DMS 273 (cell line): ENCODE data around the gene MAP3K15.
"Not testable (repeated sequence)": the region's sequence is repeated elsewhere in the genome, so short reads cannot be mapped to it uniquely, and the experiment has no call there.

Source experiments
- DNase-seq: peaks from one replicate; lab custom pipeline; 2025; ENCODE audit not compliant: unreplicated experiment; lab: John Stamatoyannopoulos, UW

MAP3K15 gene

GRCh38 chrX:19422661-19423060, 92.6 kb downstream of the MAP3K15 start:
- DNase-seq, result not testable (repeated sequence)

GRCh38 chrX:19410259-19410658, 105.0 kb downstream of the MAP3K15 start:
- no peak for DNase-seq

GRCh38 chrX:19403696-19404095, 111.6 kb downstream of the MAP3K15 start:
- DNase-seq, result no peak

GRCh38 chrX:19392703-19393102, 122.6 kb downstream of the MAP3K15 start:
- DNase-seq, result no peak

GRCh38 chrX:19392078-19392477, 123.2 kb downstream of the MAP3K15 start:
- DNase-seq, result no peak

- no peak for DNase-seq
Measured at GRCh38 chrX:19389227-19389845, 126.0 kb downstream of the MAP3K15 start.

- no peak for DNase-seq
Measured at GRCh38 chrX:19388741-19389140, 126.6 kb downstream of the MAP3K15 start.

- DNase-seq, result no peak
Measured at GRCh38 chrX:19388064-19388679, 127.1 kb downstream of the MAP3K15 start.

- no peak for DNase-seq
Measured at GRCh38 chrX:19386679-19387078, 128.6 kb downstream of the MAP3K15 start.

- peak; percentile 68 for DNase-seq
Measured at GRCh38 chrX:19382555-19383145, 132.7 kb downstream of the MAP3K15 start.

- DNase-seq, result no peak
Measured at GRCh38 chrX:19381326-19381725, 134.0 kb downstream of the MAP3K15 start.

GRCh38 chrX:19377799-19378198, 137.5 kb downstream of the MAP3K15 start:
- DNase-seq, result no peak

GRCh38 chrX:19375546-19375945, 139.8 kb downstream of the MAP3K15 start:
- DNase-seq, result no peak

GRCh38 chrX:19373351-19373891, 141.9 kb downstream of the MAP3K15 start:
- DNase-seq, result no peak

GRCh38 chrX:19372547-19373331, 142.6 kb downstream of the MAP3K15 start:
- no peak for DNase-seq

GRCh38 chrX:19372170-19372546, 143.2 kb downstream of the MAP3K15 start:
- DNase-seq, result peak; percentile 84

- no peak for DNase-seq
Measured at GRCh38 chrX:19370061-19370460, 145.2 kb downstream of the MAP3K15 start.

- DNase-seq, result no peak
Measured at GRCh38 chrX:19368576-19368975, 146.7 kb downstream of the MAP3K15 start.

- no peak for DNase-seq
Measured at GRCh38 chrX:19361701-19362100, 153.6 kb downstream of the MAP3K15 start.

- DNase-seq, result no peak
Measured at GRCh38 chrX:19360903-19361302, 154.4 kb downstream of the MAP3K15 start.

GRCh38 chrX:19358521-19358920, 156.8 kb downstream of the MAP3K15 start:
- no peak for DNase-seq

- no peak for DNase-seq
Measured at GRCh38 chrX:19354625-19355024, 160.7 kb downstream of the MAP3K15 start.
